ENCODE measurements around the gene RAI1.

- TF ChIP-seq ZNF114 (CRISPR knock-in tag; IDR thresholded peaks at IDR 0.05) (no peak), REST (IDR thresholded peaks at IDR 0.05; ENCODE audit: unreplicated experiment) (no peak), JUNB (IDR thresholded peaks at IDR 0.05; ENCODE audit: unreplicated experiment) (no peak), CTCF (conservative IDR thresholded peaks at IDR 0.05; ENCODE audit: low read depth in 2 of 2) (no peak), POLR2AphosphoS5 (IDR thresholded peaks at IDR 0.05; ENCODE audit: low read depth) (no peak), EZH2 (IDR thresholded peaks at IDR 0.05; ENCODE audit: low read depth, unreplicated experiment) (no peak)
These were observed 85.0 kb downstream of the RAI1 start for GRCh38 chr17:17766077-17766743.

Measured in GM23338 (cell line).